ENCODE measurements around the gene LEKR1. TPM values are rescaled to one million over a fixed set of nuclear protein-coding genes. Genes with fewer than 3 reads are reported as not detected.

The LEKR1 gene
- total and polyA plus RNA-seq, 2 donors (not counting 3 experiments of a cell fraction or from before 2014, with no cell fraction given), result 0.07 to 0.64 TPM

DNA sequence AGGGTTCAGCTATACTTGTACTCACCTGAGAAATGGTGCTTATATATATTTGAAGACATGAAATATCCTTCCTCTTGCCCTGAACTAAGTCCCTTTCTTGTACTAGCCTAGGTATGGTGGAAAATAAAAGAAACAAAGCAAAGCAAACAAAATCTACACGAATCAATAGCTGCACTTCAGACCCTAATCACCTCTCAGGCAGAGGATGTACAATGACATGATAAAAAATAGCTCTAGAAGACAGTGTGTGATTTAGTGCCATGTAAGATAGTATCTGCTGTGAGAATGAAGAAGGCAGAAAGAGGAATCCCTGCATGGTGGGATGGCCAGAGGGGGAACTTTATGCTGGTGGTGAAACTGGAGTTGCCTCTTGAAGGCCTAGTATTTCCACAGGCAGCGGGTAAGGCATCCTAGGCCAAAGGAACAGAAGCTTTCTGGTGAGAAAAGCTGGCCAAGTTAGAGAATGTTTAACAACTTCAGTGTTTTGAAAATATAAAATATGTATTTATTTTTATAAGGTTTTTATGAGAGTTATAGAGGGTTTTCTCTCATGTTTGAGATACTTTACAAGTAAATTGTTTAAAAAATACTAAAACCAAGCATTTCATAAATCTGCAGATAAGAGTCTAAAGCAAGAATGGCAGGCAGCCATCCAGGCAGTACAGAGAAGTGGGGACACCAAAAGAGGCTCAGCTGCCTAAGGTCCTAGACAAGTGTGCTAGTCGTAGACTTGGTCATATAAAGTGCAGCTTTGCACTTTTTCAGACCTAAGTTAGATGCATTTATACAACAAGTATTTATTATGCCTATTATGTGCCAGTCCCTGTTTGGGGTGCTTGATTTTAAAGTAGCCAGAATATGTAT is 14.9 kb downstream of the LEKR1 start:
- DNase-seq (ENCODE audit: low read depth, low spot score), result no peak
- Histone ChIP-seq H3K4me1 (ENCODE audit: control insufficient read depth, extremely low read depth, insufficient read depth, low read length) (no peaks in the 10 kb centered on the region), H3K9me3 (replicated peaks; ENCODE audit: control insufficient read depth, insufficient read depth, low read length) (no peaks in the 10 kb centered on the region), H4K20me1 (replicated peaks; ENCODE audit: control insufficient read depth, extremely low read depth, insufficient read depth, low read length) (no peaks in the 10 kb centered on the region), H3K9me1 (replicated peaks; ENCODE audit: control insufficient read depth, extremely low read depth, insufficient read depth, low read length) (no peaks in the 10 kb centered on the region), H3K79me2 (ENCODE audit: control insufficient read depth, insufficient read depth, low read length) (no peaks in the 10 kb centered on the region), H2AFZ (ENCODE audit: low read depth, low read length) (no peak overlapping the region), H3K27ac (ENCODE audit: insufficient read depth, low read depth, low read length) (no peak overlapping the region), H3K9ac (replicated peaks; ENCODE audit: extremely low read depth, insufficient read depth, low read length) (no peak overlapping the region), H3K27me3 (ENCODE audit: control insufficient read depth in 2 of 2, insufficient read depth in 2 of 2, low read length in 2 of 2) (no peaks in the 10 kb centered on the region), H3K36me3 (ENCODE audit: control insufficient read depth in 2 of 2, extremely low read depth in 1 of 2, insufficient read depth in 2 of 2, low read length in 2 of 2) (no peaks in the 10 kb centered on the region), H3K4me3 (replicated peaks in 1 of 3; ENCODE audit: insufficient read depth in 1 of 3, low read depth in 1 of 3, low read length in 3 of 3) (no peak overlapping the region), H3K4me2 (ENCODE audit: insufficient read depth, low read length) (no peak overlapping the region)
- no peak for FAIRE-seq
- CTCF ChIA-PET, result interaction anchor here (0.7 kb wide), 1 partner anchor 8 kb away, joined by 3 read pairs; no protein-coding TSS in a partner anchor
- no TSS peak for BruUV-seq (replicated peaks)
- TF ChIP-seq POLR2A (IDR thresholded peaks at IDR 0.05; ENCODE audit: low read depth, low read length), result no peak
- no peak for TF ChIP-seq GATA2 (IDR thresholded peaks at IDR 0.05; ENCODE audit: insufficient read depth, insufficient read length, low read depth, low read length)
- no peak for TF ChIP-seq MYC (IDR thresholded peaks at IDR 0.05; ENCODE audit: low read depth, low read length)
- no peak for TF ChIP-seq JUN (IDR thresholded peaks at IDR 0.05; ENCODE audit: borderline replicate concordance, insufficient read depth, insufficient read length, low read depth)
- intact Hi-C loops (cut with micrococcal nuclease), result no loop called here
- dilution Hi-C loops (cut with MboI; ENCODE audit: extremely low pct_ligation_motif_present, low sequenced_read_pairs), result no loop called here
- POLR2A ChIA-PET, result no interaction called here

DNA sequence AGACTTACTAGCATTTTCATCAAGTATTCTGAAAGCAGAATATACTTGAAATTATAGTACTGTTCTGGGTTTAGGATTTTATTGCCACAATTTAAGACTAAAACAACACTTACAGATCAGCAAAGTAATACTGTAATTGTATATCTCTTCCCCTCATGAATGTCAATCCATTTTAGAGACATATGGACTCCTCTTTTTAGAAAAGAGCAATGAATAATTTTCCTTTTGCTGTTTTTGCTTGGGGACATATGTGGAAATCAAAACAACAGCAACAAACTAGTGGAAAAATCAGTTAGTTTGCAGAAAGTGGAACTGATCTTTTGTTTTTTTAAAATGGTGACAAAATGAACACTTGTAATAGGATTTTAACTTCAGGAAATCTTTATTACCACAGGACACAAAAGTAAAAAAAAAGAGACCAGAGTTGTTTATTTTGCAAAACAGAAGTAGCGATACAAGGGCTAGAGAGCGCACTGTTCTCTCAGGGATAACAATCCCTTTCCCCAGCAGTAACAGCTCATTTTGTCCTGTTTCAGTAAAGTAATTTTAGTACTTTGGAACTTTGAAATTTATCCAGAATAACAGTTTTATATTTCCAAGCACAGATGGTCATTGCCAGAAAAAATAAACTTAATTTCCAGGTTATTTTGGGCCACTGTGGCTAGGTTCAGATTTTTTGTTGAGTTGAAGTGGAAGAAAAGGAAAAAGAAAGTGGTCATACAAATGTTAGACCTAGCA is 17.1 kb downstream of the LEKR1 start:
- POLR2A ChIA-PET, result no interaction called here
- Histone ChIP-seq H4K20me1 (replicated peaks; ENCODE audit: control insufficient read depth, extremely low read depth, insufficient read depth, low read length) (no peaks in the 10 kb centered on the region), H3K9me1 (replicated peaks; ENCODE audit: control insufficient read depth, extremely low read depth, insufficient read depth, low read length) (no peaks in the 10 kb centered on the region), H3K36me3 (ENCODE audit: control insufficient read depth in 2 of 2, extremely low read depth in 1 of 2, insufficient read depth in 2 of 2, low read length in 2 of 2) (no peaks in the 10 kb centered on the region), H2AFZ (ENCODE audit: low read depth, low read length) (no peak overlapping the region), H3K79me2 (ENCODE audit: control insufficient read depth, insufficient read depth, low read length) (no peaks in the 10 kb centered on the region), H3K9me3 (replicated peaks; ENCODE audit: control insufficient read depth, insufficient read depth, low read length) (no peaks in the 10 kb centered on the region), H3K27me3 (ENCODE audit: control insufficient read depth in 2 of 2, insufficient read depth in 2 of 2, low read length in 2 of 2) (no peaks in the 10 kb centered on the region), H3K4me2 (ENCODE audit: insufficient read depth, low read length) (no peak overlapping the region), H3K4me3 (replicated peaks in 1 of 3; ENCODE audit: insufficient read depth in 1 of 3, low read depth in 1 of 3, low read length in 3 of 3) (no peak overlapping the region), H3K9ac (replicated peaks; ENCODE audit: extremely low read depth, insufficient read depth, low read length) (no peak overlapping the region), H3K27ac (ENCODE audit: insufficient read depth, low read depth, low read length) (no peak overlapping the region), H3K4me1 (ENCODE audit: control insufficient read depth, extremely low read depth, insufficient read depth, low read length) (no peaks in the 10 kb centered on the region)
- intact Hi-C loops (cut with micrococcal nuclease), result no loop called here
- DNase-seq (ENCODE audit: low read depth, low spot score) (peak; percentile 17), FAIRE-seq (no peak)
- BruUV-seq (replicated peaks), result no TSS peak
- CTCF ChIA-PET, result no interaction called here
- dilution Hi-C loops (cut with MboI; ENCODE audit: extremely low pct_ligation_motif_present, low sequenced_read_pairs), result no loop called here
- TF ChIP-seq POLR2AphosphoS5 (IDR thresholded peaks at IDR 0.05; ENCODE audit: insufficient read depth, low read depth, low read length) (no peak), MYC (IDR thresholded peaks at IDR 0.05; ENCODE audit: low read depth, low read length) (no peak), FOS (IDR thresholded peaks at IDR 0.05; ENCODE audit: borderline replicate concordance, insufficient read depth, low read length) (no peak)
- TF ChIP-seq, protein P1, sequence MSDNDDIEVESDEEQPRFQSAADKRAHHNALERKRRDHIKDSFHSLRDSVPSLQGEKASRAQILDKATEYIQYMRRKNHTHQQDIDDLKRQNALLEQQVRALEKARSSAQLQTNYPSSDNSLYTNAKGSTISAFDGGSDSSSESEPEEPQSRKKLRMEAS (IDR thresholded peaks at IDR 0.05; ENCODE audit: insufficient read depth, insufficient read length), result no peak
- TF ChIP-seq, protein P2, sequence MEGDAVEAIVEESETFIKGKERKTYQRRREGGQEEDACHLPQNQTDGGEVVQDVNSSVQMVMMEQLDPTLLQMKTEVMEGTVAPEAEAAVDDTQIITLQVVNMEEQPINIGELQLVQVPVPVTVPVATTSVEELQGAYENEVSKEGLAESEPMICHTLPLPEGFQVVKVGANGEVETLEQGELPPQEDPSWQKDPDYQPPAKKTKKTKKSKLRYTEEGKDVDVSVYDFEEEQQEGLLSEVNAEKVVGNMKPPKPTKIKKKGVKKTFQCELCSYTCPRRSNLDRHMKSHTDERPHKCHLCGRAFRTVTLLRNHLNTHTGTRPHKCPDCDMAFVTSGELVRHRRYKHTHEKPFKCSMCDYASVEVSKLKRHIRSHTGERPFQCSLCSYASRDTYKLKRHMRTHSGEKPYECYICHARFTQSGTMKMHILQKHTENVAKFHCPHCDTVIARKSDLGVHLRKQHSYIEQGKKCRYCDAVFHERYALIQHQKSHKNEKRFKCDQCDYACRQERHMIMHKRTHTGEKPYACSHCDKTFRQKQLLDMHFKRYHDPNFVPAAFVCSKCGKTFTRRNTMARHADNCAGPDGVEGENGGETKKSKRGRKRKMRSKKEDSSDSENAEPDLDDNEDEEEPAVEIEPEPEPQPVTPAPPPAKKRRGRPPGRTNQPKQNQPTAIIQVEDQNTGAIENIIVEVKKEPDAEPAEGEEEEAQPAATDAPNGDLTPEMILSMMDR (IDR thresholded peaks at IDR 0.05; ENCODE audit: extremely low read depth in 1 of 2, insufficient read depth in 1 of 2, low read depth in 1 of 2, low read length in 2 of 2), result no peak

Data from endothelial cell of umbilical vein (primary cell).